Left hindlimb (tissue), 1 donor: ENCODE measurements around the gene GSE1.

Source experiments
- DNase-seq: peaks from one replicate; pipeline ENCODE4 v3.0.0-alpha.2; 2018

Gene GSE1

DNA sequence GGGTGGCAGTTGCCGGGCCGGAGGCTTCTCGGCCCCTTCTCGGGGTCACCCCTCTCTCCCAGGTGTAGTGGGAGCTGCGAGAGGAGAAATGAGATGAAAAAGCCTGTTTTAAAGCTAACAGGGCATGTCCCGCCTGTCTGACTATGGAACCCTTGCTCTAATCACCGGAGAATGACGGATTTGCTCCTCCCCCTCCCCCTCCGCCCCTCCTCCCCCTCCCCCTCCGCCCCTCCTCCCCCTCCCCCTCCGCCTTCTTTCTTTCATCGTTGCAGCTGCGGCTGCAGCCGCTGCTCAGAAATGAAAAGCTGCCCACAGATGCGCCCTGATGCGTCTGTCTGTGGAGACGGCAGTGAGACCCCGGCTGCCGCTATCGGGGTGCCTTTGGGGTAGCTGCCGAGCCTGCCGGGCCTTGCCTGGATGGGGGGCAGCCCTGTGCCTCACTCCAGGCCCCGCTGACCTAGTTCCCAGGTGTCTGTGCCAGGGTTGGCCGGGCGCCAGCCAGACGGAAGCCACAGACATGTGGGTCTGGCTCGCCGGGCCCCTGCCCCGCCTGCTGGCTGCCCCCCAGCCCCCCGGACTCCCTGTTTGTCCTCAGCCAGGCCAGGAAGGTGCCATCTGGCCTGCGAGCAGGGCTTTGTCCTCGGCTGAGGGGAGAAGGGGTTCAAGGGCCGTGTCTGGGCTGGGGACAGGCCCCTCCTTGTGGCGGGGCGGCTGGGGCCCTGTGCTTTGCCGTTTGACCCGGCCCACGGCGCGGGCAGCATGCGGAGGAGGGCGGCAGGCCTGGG, 37.9 kb downstream of the GSE1 start:
- DNase-seq, result peak; percentile 71

DNA sequence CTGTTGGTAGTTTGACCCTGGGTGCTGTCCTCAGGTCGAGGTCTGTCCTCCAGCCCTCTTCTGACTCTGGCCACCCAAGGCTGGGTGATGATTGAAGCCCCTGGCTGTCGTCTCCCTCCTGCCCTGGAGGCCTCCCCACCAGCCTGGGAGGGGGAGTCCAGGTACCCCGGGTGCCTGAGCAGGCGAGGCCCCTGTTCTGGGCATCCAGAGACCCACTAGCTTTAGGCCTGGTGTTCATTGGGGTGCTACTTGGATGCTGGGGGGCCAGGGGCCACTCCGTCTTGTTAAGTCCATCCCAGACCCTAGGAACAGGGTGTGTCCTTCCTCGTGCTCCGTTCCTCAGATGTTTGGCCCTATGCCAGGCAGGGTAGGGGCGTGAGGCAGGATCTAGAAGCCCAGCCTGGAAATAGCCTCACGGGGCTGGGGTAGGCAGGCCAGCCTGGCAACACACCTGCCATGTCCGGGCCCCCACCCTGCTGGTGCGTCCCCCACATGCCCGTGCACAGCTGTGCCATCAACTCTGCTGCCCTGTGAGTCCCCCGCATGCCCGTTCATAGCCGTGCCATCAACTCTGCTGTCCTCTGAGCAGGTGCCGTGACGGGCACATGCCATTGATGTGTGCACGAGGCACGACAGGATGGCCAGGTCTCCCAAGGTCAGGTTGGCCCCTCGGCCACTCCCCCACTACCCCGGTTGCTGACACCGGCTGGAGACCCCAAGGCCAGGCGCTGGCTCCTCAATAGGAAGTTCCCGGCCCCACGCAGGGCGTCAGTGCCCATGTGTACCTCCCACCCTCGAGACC, 38.7 kb downstream of the GSE1 start:
- DNase-seq, result peak; percentile 69

DNA sequence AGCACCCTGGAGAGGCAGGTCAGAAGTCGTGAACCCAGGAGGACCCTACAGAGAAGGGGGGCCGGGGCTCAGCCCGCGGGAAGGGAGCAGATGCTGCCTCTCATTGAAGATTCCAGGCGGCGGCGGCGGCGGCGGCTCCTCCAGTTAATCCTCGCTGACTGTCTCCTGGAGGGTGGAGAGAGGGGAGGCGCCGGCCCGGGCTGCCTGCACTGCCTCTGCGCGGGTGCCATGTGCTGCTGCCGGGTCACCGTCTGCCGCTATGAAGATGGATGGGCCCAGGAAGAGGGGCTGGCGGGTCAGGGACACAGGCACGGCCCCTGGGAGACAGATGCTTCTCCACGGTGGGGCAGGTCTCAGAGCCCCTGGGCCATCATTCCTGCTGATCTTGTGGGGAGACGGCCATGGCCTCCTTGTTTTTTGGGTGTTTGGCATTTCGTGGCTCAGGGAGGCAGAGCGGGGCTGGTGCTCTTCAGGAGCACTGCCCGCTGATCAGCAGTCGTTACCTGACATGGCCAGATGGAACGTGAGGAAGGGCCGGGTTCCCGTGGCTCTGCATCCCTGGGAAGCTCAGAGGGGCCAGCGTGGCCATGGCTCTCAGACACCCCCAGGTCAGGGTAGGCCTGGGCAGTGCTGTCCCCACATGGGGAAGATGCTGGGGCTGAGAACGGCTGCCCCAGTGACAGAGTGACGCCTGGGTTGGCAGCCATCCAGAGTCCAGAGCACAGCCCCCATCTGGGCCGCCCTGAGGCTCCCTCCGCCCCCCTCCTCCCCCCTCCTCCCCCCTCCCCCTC, 39.5 kb downstream of the GSE1 start:
- DNase-seq, result peak; percentile 69

DNA sequence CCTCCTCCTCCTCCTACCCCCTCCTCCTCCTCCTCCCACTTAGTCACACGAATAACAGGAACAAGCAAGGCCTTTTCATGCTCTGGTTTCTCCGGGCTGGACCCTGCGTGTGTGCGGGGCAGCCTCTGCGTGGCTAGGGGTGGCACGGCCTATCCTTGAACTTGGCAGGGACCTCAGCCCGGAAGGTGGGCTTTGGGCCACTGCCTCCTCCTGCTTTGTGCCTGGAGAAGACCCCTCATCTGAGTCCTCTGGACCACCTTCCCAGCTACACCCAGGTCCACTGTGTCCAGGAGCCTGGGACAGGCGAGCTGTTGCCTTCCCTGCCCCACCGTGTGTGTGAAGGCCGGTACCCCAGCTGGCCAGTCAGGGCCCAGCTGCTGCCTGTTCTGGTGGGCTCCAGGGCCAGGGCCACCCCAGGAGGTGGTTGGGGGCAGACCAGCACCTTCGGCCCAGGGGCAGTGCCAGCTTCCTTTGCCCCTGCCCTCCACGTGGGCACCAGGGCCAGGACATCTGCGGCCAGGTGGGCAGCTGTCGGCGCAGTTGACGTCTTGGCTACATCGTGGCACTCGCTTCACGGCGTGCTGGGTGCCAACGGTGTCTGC, 40.3 kb downstream of the GSE1 start:
- no peak for DNase-seq

DNA sequence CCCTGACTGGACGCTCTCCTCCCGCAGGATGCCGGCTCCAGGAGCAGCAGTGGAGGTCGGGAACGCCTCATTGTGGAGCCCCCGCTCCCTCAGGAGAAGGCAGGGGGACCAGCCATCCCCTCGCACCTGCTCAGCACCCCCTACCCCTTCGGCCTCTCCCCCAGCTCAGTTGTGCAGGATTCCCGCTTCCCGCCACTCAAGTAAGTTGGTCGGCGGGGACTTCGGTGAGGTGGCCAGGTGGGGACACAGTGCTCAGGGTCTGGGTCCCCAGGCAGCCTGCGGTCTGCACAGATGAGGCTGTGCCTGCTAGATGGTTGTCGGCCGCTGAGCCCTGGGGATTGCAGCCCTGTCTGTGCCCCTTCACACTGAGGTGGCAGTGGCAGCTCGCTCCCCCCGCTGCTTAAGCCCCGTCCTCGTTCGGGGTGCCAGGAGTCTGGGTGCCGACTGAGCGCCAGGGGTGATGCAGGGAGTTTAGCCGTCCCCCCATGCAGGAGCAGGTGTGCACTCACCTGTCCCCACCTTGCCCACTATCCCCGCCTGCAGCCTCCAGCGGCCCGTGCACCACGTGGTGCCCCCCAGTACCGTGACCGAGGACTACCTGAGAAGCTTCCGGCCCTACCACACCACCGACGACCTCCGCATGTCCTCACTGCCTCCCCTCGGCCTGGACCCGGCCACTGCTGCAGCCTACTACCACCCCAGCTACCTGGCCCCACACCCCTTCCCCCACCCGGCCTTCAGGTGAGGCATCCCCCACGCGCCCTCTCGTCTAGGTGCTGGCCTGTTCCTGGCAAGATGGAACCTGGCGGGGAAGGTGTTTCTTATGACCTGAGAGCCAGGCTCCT, 41.4 kb downstream of the GSE1 start:
- no peak for DNase-seq

DNA sequence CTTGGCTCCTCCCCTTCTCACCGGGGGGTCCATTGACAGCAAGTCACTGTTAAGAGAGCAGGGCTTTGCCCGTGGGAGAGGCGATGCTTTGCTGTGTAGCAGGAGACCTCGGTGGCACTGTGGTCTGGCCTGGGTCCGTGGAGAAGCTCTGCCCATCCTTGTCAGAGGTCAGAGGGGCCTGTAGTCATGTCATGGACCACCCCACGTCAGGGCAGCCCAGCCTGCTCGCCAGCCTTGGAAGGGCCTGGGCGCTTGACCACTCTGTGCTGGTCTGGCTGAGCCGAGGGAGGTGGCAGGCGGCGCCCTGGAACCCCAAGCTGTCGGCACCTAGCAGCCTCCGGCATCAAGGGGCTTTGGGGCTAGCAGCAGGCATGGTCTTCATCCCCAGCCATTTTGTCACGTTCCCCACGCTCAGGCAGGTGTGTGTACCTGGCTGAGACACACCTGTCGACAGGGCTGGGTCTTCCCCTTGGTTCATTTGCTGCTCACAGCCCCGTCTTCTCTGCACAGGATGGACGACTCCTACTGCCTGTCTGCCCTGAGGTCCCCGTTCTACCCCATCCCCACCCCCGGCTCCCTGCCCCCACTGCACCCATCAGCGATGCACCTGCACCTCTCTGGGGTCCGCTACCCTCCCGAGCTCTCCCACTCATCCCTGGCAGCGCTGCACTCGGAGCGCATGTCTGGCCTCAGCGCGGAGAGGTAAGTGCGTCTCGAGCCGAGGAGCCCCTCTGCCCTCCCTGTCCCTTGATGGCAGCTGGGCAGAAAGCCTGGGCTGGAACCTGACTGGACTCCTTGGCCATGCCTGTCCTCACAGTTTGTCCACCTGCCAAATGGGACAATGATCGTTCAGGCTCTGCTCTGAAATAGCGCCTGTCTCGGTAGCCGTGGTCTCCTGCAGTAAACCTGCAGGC, 42.4 kb downstream of the GSE1 start:
- no peak for DNase-seq

DNA sequence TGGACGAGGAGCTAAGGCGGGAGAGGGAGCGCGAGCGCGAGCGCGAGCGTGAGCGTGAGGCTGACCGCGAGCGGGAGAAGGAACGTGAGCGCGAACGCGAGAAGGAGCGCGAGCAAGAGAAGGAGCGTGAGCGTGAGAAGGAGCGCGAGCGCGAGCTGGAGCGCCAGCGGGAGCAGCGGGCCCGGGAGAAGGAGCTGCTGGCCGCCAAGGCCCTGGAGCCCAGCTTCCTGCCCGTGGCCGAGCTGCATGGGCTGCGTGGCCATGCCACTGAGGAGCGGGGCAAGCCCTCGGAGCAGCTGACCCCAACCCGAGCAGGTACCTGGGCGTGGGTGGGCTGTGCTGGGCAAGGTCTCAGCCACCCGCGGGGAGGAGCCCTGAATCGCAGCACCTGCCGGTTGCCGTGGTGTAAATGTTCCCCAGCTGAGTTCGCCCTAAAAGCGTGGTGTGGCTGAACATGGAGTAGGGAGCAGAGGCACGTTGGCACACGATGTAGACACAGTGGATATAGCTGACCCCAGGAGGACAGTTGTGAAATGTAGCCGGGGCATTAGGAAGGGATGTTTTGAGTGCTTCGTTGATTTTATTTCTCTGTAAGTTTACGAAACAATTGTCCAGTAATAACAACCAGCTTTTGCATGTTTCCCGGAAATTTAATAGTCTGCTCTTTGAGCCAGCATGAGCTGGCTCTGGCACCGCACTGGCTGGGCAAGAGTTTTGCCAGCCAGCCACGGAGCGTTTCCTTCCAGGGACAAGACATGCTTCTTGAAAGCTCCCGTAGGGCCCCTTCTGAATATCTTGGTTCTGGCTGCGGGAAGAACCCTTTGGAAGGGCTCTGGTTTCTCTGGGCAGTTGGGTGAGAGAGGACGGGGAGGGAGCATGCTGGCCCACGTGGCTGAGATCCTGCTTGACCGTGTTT, 43.5 kb downstream of the GSE1 start:
- peak; percentile 28 for DNase-seq

DNA sequence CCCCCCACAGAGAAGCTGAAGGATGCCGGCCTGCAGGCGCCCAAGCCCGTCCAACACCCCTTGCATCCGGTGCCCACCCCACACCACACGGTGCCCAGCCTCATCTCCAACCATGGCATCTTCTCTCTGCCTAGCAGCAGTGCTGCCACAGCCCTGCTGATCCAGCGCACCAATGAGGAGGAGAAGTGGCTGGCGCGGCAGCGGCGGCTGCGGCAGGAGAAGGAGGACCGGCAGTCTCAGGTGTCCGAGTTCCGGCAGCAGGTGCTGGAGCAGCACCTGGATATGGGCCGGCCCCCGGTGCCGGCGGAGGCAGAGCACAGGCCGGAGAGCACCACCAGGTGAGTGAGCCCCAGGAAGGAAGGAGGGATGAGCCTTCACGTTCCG, 44.1 kb downstream of the GSE1 start:
- DNase-seq, result no peak

DNA sequence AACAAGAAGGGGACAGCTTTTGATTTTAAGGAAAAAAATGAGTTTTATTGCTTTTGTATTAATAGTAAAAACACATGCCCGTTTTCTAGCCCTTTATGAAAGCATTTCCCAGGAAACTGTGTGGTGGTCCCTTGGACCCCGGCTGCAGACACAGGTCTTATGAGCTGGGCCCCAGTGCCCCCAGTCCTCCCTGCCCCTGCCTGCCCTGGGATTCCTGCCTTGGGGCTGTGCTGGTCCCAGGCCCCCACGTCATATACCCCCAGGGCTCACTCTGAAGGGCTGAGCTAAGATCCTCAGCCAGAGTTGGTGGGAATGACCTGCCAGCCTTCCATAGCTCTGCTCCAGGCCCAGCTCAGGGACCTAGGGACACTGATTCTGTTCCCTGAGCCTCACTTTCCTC, 44.9 kb downstream of the GSE1 start:
- no peak for DNase-seq

DNA sequence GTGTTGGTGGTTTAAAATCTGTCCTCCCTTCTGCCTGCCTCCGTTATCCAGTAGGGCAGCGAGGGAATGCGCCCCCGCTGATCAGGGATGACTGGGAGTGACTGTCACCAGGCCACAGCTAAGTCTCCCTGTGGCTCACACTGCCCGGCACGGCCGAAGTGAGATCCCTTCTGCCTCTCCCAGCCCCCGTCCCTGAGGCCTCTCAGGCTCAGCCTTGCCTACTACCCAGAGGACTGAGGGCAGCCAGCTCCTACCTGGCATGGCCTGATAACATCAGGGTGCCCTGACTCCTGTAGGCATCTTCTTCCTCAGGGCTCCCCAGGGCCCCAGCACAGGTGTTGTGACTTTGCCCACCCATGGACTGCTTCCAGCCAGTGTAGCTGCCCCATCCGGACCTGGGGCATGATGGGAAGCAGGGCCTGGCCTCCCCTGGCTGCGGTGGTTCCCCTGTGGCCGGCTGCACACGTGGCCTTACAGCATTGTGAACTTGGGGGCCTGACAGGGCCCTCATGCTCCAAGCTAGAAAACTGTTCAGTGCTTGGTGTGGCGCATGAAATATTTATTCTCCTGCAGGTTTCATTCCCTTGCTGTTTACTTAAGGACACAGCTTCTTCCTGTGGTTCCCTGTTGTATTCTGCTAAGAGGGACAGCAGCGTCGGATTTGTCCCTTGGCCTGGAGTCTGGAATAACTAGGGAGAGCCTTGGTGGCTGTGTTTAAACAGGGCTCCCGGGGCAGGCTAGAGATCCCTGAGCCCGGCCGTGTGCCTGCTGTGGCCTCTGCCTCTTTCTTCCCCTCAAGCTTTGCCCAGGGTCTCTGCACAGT, 45.6 kb downstream of the GSE1 start:
- DNase-seq, result no peak

DNA sequence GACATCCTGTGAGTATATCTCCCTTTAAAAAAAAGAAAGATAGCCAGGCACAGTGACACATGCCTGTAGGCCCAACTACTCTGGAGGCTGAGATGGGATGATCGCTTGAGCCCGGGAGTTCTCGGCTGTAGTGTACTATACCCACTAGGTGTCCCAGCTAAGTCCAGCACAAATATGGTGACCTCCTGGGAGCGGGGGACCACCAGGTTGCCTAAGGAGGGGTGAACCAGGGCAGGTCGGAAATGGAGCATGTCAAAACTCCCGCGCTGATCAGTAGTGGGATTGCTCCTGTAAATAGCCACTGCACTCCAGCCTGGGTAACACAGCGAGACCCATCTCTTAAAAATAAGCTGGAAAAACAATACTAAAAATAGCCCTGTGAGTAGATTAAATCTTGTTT, 46.2 kb downstream of the GSE1 start:
- DNase-seq, result no peak

DNA sequence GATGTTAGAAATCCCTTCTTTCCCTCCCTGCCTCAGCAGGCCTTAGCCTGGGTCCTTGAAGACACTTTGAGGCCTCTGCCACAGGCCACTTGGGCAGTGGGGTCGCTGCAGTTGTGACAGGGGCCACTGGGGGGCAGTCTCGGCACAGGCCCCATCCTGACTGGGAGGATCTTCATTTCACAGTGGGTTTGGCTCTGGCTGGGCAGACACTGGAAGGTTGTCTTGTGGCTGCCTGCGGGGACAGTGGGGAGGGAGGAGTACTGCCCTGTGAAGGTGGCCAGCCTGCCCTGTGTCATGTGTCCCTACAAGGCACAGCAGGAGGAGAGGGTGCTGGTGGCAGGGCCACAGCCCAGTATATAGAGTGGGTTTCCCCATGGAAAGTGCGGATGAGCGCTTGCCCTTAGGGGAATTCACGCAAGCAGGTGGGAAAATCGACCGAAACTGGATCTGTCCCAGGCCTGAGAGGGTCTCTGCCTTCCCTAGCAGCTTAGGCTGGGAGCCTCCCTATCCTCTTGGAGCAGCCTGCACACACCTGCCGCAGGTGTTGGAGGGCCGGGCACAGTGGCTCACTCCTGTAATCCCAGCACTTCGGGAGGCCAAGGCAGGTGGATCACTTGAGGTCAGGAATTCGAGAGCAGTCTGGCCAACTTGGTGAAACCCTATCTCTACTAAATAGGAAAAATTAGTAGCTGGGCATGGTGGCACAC, 46.8 kb downstream of the GSE1 start:
- peak; percentile 68 for DNase-seq

DNA sequence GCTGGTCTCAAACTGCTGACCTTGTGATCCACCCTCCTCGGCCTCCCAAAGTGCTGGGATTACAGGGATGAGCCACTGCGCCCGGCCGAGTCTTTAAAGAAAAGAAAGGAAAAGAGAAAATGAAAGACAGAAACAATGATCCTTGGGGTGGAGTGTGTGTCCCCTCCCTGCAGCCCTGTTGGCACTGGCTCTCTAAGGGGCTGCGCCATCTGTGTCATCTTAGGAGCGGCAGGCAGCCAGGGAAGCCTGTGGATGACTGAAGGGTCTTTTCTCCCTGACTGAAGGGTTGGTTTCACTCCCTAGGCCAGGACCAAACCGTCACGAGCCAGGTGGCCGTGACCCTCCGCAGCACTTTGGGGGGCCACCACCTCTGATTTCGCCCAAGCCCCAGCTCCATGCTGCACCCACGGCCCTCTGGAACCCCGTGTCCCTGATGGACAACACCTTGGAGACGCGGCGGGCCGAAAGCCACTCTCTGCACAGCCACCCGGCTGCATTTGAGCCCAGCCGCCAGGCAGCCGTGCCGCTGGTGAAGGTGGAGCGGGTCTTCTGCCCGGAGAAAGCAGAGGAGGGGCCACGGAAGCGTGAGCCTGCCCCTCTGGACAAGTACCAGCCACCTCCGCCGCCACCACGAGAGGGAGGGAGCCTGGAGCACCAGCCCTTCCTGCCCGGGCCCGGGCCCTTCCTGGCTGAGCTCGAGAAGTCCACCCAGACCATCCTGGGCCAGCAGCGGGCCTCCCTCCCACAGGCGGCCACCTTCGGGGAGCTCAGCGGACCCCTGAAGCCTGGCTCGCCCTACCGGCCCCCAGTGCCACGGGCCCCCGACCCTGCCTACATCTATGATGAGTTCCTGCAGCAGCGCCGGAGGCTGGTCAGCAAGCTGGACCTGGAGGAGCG, 48.0 kb downstream of the GSE1 start:
- DNase-seq, result no peak

DNA sequence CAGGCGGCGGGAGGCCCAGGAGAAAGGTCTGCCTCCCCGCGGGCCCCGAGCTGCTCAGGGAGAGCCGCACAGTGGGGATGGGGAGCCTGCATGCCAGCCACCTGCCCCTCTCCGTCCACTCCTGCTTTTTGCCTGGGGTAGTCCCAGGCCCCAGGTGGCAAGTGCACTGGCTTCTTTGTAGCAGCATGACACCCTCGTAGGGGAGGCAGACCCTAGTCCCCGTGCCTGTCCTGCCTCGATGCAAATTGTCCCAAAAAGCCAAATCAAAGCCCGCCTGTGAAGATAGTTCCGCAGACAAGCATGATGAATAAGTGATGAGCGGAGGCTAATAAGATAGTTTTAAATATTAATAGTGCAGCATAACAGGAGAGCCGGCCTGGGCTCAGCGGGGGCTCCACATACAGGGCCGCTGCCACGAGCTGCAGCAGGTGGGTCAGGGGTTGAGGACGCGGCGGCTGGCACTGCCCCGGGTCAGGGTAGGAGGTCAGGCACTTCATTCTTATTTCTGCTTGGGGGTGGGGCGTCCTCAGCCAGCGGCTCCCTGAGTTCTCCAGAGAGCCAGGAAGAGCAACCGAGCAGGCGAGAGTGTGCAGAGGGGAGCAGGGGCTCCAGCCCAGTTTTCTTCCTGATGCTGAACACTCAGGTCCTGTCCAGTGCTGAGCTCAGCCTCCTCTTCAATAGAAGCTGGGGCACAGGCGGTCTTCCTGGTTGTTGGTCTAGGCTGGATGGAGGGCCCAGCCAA, 48.8 kb downstream of the GSE1 start:
- no peak for DNase-seq

DNA sequence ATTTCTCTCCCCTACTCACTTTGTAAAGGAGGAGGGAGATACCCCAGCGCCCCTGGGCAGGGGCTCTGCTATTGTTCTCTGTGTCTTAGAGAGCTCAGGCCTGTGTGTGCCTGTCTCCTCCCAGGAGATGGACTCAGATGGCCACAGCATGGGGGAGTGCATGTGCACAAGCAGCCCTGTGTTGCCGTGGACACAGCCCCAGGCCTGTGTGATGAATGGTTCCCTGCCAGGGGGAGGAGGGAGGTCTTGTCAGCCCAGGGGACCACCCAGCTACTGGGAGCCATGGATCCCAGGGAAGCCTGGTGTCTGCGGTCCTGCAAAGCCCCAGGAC, 49.3 kb downstream of the GSE1 start:
- no peak for DNase-seq

DNA sequence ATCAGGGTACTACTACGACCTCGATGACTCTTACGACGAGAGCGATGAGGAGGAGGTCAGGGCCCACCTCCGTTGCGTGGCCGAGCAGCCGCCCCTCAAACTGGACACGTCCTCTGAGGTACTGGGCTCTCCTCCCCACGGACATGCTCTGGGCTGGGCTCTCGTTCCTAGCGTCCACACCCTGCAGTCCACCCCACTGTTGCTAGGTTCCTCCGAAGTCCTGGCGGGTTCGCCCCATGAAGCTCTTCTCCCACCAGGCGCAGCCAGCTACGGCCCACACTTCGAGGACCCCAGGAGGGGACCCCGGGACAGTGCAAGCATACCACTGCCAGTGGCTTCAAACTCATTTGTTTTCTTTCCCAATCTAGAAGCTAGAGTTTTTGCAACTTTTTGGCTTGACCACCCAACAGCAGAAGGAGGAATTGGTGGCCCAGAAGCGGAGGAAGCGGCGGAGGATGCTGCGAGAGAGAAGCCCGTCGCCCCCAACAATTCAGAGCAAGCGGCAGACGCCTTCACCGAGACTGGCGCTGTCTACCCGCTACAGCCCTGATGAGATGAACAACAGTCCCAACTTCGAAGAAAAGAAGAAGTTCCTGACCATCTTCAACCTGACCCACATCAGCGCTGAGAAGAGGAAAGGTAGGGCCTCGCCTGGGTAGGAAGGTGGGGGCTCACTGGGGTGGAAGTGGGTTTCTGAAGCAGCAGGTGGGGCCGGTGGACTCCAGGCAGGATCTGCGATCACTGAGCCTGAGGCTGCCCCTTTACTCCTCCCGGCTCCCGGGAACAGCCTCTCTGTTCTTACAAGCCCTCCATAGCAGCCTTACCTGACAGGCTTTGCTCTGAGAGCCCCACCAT, 50.1 kb downstream of the GSE1 start:
- no peak for DNase-seq
